ENCODE results near the gene CENPU. TPM values are rescaled to one million over a fixed set of nuclear protein-coding genes. Genes with fewer than 3 reads are reported as not detected.

Gene CENPU
- total and polyA plus RNA-seq, 2 donors (not counting 1 experiment from before 2014, with no cell fraction given): 1.6 to 2.1 TPM

DNA sequence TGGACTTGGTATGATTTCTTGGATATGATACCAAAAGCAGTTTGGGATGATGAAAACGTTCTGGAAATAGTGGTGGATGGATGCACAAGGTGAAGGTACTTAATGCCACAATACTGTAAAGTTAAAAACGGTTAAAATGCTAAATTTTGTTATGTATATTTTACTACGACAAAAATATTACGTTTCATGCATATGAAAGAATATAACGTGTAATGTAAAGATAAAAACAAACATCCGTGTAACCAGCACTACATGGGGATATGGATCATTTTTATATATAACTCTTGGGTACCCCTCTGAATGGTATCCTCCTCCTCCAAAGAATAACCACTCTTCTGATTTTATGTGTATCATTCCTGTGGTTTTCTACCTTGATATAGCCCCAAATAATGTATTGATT, 862 bp upstream of the CENPU start:
- H3K27ac ChIP-seq (ENCODE audit: low read length in 2 of 2): peak overlapping the region in 1 of 2 donors; percentile 20
- no CpG with 5 or more reads among the region's 6 CpGs for WGBS (ENCODE audit: insufficient coverage)

DNA sequence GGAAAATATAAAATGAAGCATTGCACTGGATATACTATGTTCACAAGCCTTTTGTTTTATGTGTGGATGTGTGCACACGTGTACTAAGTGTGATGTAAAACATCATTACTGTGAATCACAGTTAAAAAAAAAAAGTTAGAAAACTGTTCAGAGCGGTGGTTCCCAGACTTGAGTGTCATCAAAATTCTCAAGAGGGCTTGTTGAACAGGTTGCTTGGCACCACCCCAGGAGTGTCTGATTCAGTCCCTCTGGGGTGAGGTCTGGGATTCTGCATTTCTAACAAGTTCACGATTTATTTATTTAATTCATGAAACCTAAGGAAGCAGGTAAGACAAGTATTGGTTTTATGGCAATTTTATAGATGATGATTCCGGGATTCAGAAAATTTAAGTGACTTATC, 1.8 kb downstream of the CENPU start:
- POLR2A ChIA-PET: no interaction called here
- H3K27ac ChIP-seq (ENCODE audit: low read length in 2 of 2): no peak overlapping the region
- ATAC-seq (ENCODE audit: low read depth) (no peak), DNase-seq (no peak)
- CTCF ChIA-PET: interaction anchor here (0.7 to 1.0 kb wide), 2 partner anchors 30 to 468 kb away, joined by 3 to 4 read pairs; no protein-coding TSS in a partner anchor
- H3K36me3 ChIP-seq (replicated peaks in 1 of 2; ENCODE audit: control extremely low read depth in 1 of 2, control insufficient read depth in 1 of 2, extremely low read depth in 1 of 2, insufficient read depth in 2 of 2, low read length in 1 of 2): no peaks in the 10 kb centered on the region
- WGBS (ENCODE audit: insufficient coverage): 86% methylated on average over 1 of the region's 4 CpGs
- H3K79me2 ChIP-seq (ENCODE audit: control insufficient read depth, insufficient read depth, low read length): peaks cover 6% of the 10 kb centered on the region
- H3K4me3 Mint-ChIP-seq: peak overlapping the region; percentile 61
- H3K27me3 Mint-ChIP-seq: no peaks in the 10 kb centered on the region
- no peak overlapping the region for H3K4me3 ChIP-seq (ENCODE audit: control extremely low read depth in 1 of 5, extremely low read depth in 1 of 5, insufficient read depth in 1 of 5, low read depth in 2 of 5, low read length in 4 of 5)
- H3K9ac ChIP-seq (ENCODE audit: low read length): no peak overlapping the region
- TF ChIP-seq, protein P1, sequence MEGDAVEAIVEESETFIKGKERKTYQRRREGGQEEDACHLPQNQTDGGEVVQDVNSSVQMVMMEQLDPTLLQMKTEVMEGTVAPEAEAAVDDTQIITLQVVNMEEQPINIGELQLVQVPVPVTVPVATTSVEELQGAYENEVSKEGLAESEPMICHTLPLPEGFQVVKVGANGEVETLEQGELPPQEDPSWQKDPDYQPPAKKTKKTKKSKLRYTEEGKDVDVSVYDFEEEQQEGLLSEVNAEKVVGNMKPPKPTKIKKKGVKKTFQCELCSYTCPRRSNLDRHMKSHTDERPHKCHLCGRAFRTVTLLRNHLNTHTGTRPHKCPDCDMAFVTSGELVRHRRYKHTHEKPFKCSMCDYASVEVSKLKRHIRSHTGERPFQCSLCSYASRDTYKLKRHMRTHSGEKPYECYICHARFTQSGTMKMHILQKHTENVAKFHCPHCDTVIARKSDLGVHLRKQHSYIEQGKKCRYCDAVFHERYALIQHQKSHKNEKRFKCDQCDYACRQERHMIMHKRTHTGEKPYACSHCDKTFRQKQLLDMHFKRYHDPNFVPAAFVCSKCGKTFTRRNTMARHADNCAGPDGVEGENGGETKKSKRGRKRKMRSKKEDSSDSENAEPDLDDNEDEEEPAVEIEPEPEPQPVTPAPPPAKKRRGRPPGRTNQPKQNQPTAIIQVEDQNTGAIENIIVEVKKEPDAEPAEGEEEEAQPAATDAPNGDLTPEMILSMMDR (IDR thresholded peaks at IDR 0.05): no peak
- no peak for TF ChIP-seq EZH2 (IDR thresholded peaks at IDR 0.05; ENCODE audit: borderline replicate concordance, insufficient read depth, low read depth, low read length, poor library complexity, severe bottlenecking)
- H4K20me1 ChIP-seq (ENCODE audit: control insufficient read depth, insufficient read depth, low read length, poor library complexity, severe bottlenecking): no peaks in the 10 kb centered on the region
- H3K27ac Mint-ChIP-seq: no peak overlapping the region
- H3K4me1 ChIP-seq (ENCODE audit: control insufficient read depth in 2 of 2, insufficient read depth in 2 of 2, low read length in 2 of 2): peaks cover 9 to 12% of the 10 kb centered on the region in 2 donors
- H3K4me2 ChIP-seq (replicated peaks; ENCODE audit: low read depth, low read length, poor library complexity, severe bottlenecking): no peak overlapping the region
- no peaks in the 10 kb centered on the region for H3K27me3 ChIP-seq (replicated peaks in 1 of 4; ENCODE audit: control extremely low read depth in 1 of 4, control insufficient read depth in 3 of 4, insufficient read depth in 4 of 4, low read length in 3 of 4)
- H3K4me1 Mint-ChIP-seq: peaks cover 24% of the 10 kb centered on the region
- intact Hi-C loops (cut with micrococcal nuclease): loop anchor here (5.0 to 10.0 kb wide), 5 partner anchors 257 to 1290 kb away; partner anchors contain the start of genes CDKN2AIP, IRF2 and SLC25A4
- H3K9me3 Mint-ChIP-seq (ENCODE audit: insufficient read depth): no peaks in the 10 kb centered on the region
- H2AFZ ChIP-seq (ENCODE audit: insufficient read depth, low read depth, low read length, poor library complexity, severe bottlenecking): no peak overlapping the region
- H3K9me3 ChIP-seq (ENCODE audit: control extremely low read depth in 1 of 3, control insufficient read depth in 2 of 3, insufficient read depth in 1 of 3, low read length in 2 of 3): no peaks in the 10 kb centered on the region

More for the DNA sequence above, 862 bp upstream of the CENPU start:
- peak overlapping the region; percentile 77 for H3K9ac ChIP-seq (ENCODE audit: low read length)
- intact Hi-C loops (cut with micrococcal nuclease): loop anchor here (1.0 to 10.0 kb wide), 9 partner anchors 85 to 1292 kb away; partner anchors contain the start of genes CASP3, CDKN2AIP, IRF2 and PRIMPOL
- H3K4me3 Mint-ChIP-seq: peak overlapping the region; percentile 93
- no peak overlapping the region for H3K27ac Mint-ChIP-seq
- H2AFZ ChIP-seq (ENCODE audit: insufficient read depth, low read depth, low read length, poor library complexity, severe bottlenecking): peak overlapping the region; percentile 94
- H3K27me3 Mint-ChIP-seq: no peaks in the 10 kb centered on the region
- ChIA-PET POLR2A (interaction anchor here (0.7 to 2.0 kb wide), 4 partner anchors 9 to 408 kb away, joined by 3 to 23 read pairs (median 3); partner anchors contain the start of genes CASP3, IRF2, PRIMPOL and SLC25A4), CTCF (interaction anchor here (0.7 to 2.8 kb wide), 8 partner anchors 8 to 498 kb away, joined by 3 to 25 read pairs (median 4); partner anchors contain the start of genes CASP3, PRIMPOL and SLC25A4)
- peaks cover 20% of the 10 kb centered on the region for H3K4me1 Mint-ChIP-seq
- no peak for TF ChIP-seq EZH2 (IDR thresholded peaks at IDR 0.05; ENCODE audit: borderline replicate concordance, insufficient read depth, low read depth, low read length, poor library complexity, severe bottlenecking)
- TF ChIP-seq, protein P1 (IDR thresholded peaks at IDR 0.05): no peak
- H4K20me1 ChIP-seq (ENCODE audit: control insufficient read depth, insufficient read depth, low read length, poor library complexity, severe bottlenecking): no peaks in the 10 kb centered on the region
- H3K4me3 ChIP-seq (ENCODE audit: control extremely low read depth in 1 of 5, extremely low read depth in 1 of 5, insufficient read depth in 1 of 5, low read depth in 2 of 5, low read length in 4 of 5): peak overlapping the region in 4 of 5 experiments; percentile 39 to 76 (median 70)
- H3K36me3 ChIP-seq (replicated peaks in 1 of 2; ENCODE audit: control extremely low read depth in 1 of 2, control insufficient read depth in 1 of 2, extremely low read depth in 1 of 2, insufficient read depth in 2 of 2, low read length in 1 of 2): no peaks in the 10 kb centered on the region
- H3K9me3 ChIP-seq (ENCODE audit: control extremely low read depth in 1 of 3, control insufficient read depth in 2 of 3, insufficient read depth in 1 of 3, low read length in 2 of 3): no peaks in the 10 kb centered on the region
- peak overlapping the region; percentile 94 for H3K4me2 ChIP-seq (replicated peaks; ENCODE audit: low read depth, low read length, poor library complexity, severe bottlenecking)
- no peaks in the 10 kb centered on the region for H3K9me3 Mint-ChIP-seq (ENCODE audit: insufficient read depth)
- H3K27me3 ChIP-seq (replicated peaks in 1 of 4; ENCODE audit: control extremely low read depth in 1 of 4, control insufficient read depth in 3 of 4, insufficient read depth in 4 of 4, low read length in 3 of 4): no peaks in the 10 kb centered on the region
- DNase-seq (no peak), ATAC-seq (ENCODE audit: low read depth) (no peak)
- H3K79me2 ChIP-seq (ENCODE audit: control insufficient read depth, insufficient read depth, low read length): peaks cover under 1% of the 10 kb centered on the region
- peaks cover 7 to 12% of the 10 kb centered on the region in 2 donors for H3K4me1 ChIP-seq (ENCODE audit: control insufficient read depth in 2 of 2, insufficient read depth in 2 of 2, low read length in 2 of 2)
